Stimulated activated CD8-positive, alpha-beta memory T cell treated with anti-CD3 and anti-CD28 coated beads, Interleukin-2, amount 100 ng/mL, for 48 hours (primary cell): ENCODE results near the gene TPCN2.
"Not testable (repeated sequence)": the region's sequence is repeated elsewhere in the genome, so short reads cannot be mapped to it uniquely, and the experiment has no call there.

Experiments
- DNase-seq, 2 donors: peaks; one replicate each; pipeline ENCODE4 v3.0.0-alpha.2; 2020; ENCODE audit warnings: low read depth in 2 of 2

TPCN2 gene

DNA sequence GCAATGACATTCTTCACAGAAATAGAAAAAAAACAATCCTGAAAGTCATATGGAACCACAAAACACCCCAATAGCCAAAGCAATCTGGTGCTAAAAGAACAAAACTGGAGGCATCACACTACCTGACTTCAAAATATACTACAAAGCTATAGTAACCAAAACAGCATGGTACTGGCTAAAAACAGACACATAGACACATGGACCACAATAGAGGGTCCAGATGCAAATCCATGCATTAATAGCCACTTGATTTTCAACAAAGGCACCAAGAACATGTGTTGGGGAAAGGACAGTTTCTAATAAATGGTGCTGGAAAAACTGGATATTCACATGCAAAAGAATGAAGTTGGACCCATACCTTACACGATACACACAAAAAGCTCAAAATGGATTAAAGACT is 79.2 kb downstream of the TPCN2 start:
- no peak for DNase-seq

DNA sequence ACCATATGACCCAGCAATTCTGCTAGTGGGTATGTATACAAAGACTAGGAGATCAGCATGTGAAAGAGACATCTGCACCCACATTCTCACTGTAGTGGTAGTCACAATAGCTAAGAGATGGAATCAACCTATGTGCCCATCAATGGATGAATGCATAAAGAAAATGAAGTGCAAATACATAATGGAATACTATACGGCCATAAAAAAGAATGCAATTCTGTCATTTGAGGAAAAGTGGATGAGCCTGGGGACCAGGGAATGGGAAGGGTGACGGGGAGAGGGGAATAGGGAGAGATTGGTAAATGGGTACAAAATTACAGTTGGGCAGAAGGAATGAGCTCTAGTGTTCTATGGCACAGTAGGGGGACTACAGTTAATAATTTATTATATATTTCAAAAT is 80.3 kb downstream of the TPCN2 start:
- DNase-seq: no peak

DNA sequence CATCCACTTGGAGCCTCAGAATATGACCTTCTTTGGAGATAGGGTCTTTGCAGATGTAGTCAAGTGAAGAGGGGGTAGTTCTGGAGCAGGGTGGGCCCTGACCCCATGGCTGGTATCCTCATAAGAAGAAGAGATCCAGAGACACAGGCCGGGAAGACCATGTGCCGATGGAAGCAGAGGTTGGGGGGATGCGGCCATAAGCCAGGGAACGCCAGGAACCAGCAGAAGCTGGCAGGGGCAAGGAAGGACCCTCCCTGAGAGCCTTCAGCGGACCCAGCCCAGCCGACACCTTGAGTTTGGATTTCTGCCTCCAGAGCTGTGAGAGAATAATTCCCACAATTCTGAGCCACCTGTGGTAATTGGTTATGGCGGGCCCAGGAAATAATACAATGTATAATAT is 80.9 kb downstream of the TPCN2 start:
- no peak for DNase-seq

DNA sequence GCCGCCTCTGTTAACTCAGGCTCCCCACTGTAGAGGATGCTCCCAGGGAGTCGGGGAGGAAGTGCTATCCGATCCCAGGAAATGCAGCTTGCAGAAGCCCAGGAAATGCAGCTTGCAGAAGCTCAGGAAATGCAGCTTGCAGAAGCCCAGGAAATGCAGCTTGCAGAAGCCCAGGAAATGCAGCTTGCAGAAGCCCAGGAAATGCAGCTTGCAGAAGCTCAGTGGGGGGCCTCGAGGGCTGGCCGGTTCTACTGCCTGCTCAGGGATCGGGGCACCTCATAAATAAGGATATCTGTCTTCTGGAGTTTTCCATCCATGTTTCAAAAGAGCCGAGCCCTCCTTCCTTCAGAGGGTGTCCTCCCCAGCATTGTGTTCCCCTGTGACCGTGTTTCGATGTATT is 81.9 kb downstream of the TPCN2 start:
- no peak for DNase-seq

DNA sequence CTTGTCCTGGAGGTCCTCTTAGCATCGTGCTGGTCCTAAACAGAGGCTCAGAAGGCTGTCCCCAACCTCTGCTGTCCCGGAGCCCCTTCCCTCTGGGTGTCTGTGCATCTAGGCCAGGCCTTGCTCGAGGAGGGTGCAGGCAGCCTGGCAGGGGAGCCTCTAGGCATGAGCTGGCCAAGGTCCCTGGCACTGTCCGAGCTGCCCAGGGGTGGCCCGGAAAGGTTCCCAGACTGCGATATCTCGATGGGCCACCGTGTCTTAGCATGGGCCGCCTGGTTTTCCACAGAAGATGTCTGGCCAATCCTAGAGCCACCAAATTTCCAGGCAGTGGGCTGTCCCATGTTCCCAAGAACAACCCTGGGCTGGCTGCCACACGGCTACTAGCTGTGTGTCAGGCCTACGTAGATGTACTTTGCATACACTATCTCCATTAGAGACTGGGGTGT is 82.4 kb downstream of the TPCN2 start:
- no peak for DNase-seq

DNA sequence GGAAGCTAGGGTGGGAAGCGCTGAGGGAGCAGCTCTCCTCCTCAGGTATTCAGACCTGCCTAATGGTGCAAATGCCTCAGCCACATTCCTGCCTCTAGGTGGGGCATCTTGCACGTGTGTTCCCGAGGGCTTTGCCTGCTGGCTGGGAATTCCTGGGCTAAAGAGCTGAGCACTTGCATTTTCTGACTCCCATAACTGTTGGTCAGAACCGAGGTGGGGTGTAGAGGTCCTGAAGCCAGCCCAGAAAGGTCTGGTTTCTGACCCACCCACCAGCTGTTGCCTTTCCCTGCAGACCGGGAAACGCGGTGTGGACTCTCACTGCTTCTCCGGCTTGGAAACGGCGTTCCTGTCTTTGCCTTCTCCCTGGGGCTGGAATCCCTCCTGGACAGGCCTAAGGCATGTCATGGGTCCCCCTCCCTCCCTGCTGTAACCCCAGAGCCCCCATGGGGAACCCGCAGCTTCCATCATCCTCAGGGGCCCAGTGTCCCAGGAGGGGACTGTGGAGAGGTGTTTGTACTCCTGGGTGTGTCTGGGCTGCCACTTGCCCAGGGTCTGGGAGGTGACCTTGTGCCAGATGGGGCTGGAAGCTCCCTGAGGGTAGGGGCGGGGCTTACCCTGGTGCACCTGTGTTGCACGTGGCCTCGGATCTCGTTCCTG is 83.0 kb downstream of the TPCN2 start:
- no peak for DNase-seq

DNA sequence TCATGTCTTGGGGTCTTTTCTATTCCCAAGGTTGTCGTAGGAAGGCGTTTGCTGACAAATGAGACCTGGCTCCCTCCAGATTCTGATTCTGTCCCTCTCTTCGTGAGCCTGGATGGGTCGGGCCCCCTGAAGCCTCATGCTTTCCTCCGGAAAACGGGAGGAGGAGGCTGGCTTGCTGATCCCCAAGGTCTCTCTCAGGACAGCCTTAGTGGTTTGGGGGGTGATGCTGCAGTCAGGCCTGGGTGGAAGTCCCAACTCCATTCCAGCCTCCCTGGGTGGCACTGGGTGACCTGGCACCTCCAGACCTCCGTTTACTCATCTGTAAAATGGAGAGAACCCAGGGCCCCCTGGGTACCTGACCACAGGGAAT is 83.6 kb downstream of the TPCN2 start:
- DNase-seq: no peak

DNA sequence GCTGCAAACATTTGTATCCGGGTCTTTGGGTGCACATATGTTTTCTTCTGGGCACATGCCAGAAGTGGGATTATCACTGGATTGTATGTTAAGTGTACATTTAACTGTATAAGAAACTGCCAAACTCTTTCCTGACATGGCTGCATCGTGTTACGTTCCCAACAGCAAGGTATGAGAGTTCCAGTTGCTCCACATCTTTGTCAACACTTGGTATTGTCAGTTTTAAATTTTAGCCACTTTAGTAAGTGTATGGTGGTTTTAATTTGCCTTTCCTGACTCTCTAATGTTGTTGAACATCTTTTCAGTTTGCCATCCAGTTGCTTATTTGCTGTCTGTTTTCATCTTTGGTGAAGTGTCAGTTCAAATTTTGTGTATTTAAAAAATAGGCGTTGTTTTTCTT is 84.5 kb downstream of the TPCN2 start:
- no peak for DNase-seq

DNA sequence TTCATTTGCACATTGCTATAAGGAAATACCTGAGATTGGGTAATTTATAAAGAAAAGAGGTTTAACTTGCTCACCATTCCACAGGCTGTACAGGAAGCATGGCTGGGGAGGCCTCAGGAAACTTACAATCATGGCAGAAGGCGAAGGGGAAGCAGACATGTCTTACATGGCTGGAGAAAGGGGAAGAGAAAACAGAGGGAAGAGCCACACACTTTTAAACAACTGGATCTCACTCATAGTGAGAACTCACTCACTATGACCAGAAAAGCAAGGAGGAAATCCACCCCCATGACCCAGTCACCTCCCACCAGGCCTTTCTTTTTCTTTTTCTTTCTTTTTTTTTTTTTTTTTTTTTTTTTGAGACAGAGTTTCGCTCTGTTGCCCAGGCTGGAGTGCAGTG is 85.5 kb downstream of the TPCN2 start:
- DNase-seq: not testable (repeated sequence)

DNA sequence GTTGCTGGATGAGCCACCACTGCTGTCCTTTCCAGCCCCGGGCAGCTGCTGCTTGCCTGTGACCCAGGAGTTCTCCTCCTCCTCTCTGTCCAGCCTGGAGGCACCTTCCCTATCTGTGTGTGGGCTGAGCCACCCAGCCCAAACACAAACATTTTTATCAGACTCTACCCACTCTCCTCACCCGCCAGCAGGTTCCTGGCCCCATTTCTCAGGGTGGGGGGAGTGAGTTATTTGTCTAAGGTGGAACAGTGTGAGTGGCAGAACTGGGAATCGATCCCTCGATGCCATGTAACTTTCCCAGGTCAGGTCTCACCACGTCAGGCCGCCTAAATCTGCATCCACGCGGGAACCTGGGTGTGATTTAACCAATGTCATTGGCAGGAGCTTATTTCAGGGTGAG is 86.2 kb downstream of the TPCN2 start:
- no peak for DNase-seq

DNA sequence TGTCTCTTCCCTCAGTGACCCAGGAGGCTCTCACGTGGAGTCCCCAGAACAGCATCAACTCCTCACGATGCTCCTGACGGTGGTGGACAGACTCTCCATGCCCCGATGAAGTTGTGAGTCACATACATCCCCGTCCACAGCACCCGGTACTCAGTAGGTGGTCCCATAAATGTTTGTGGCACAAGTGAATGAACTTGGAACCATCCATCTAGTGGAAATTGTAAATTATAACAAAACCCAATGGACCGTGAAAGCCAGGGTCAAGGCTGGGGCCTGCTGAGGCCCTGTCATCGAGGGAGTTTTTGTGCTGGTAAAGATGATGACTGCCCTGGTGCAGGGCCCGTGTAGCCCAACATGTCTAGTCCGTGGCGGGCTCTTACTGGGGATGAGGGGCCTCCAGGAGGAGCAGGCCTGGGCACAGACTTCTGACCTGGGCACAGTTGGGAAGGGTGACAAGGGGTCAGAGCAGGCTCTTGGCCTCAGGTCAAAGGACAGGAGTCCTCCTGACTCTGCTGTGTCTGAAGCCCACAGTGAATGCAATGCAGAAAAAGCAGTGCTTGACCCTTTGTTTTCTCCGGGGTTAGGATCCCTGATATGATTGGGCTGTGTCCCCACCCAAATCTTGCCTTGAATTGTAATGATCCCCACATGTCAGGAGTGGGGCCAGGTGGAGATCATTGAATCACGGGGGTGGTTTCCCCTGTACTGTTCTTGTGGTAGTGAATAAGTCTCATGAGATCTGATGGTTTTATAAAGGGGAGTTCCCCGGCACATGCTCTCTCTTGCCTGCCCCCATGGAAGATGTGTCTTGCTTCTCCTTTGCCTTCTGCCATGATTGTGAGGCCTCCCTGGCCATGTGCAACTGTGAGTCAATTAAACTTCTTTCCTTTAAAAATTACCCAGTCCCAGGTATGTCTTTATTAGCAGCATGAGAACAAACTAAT is 87.0 kb downstream of the TPCN2 start:
- DNase-seq: no peak

DNA sequence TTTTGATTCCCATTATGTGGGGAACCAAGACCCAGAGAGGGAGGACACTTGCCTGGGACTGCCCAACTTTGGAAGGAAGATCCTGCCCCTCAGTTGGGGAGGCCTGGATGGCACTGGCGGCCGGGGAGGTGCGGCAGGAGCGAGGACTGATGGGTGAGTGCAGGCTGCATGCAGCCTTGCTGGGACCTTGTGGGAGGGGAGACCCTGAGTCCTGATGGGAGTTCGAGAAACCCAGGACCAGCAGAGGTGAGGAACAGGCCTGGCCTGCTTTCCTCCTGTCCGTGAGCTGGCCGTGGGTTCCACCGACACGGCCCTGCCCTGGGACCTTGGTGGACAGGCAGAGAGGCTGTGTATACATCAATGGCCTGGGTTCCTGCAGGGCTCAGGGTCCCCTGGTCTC is 87.7 kb downstream of the TPCN2 start:
- no peak for DNase-seq

DNA sequence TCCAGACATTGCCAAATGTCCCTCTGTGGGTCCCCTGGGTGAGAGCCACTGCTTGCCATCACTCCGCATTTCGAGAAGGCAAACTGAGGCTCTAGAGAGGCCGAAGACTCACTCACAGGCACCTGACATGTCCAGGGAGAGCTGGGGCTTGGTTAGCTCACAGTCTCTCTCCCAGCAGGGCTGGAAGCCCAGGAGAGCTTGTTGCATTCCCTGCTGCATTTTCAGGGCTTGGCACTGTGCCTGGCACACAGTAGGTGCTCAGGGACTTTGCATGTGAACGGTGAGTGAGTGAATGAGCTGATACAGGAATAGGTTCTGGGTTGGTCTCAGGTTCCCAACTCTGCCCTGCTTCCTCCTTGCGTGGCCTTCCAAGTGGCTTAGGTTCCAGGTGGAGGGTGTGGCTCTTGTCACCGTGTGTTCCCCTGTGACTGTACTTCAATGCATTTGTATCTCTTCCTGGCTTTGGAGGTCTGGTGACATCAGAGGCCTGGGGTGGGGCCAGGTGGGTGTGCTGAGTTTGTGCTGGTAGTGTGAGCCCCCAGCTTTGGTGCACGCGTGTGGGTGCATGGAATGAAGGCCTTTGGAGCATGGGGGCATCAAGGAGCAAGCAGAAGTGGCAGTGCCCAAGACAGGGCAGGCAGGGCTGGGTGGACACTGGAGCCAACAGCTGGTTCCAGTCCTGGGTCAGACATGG is 88.6 kb downstream of the TPCN2 start:
- DNase-seq: no peak

DNA sequence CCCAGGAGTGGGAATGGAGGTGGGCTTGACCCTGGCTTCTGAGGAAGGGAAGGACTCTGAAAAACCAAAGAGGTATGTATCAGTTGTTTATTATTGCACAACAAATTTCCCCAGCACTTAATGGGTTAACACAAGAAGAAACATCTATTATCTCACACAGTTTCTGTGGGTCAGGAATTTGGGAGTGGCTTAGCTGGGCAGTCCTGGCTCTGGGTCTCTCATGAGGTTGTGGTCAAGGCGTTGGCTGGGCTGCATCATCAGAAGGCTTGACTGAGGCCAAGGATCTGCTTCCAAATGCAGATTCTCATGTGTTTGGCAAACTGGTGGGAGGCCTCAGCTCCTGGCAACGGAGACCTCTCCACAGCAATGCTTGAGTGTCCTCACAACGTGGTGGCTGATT is 89.5 kb downstream of the TPCN2 start:
- no peak for DNase-seq

DNA sequence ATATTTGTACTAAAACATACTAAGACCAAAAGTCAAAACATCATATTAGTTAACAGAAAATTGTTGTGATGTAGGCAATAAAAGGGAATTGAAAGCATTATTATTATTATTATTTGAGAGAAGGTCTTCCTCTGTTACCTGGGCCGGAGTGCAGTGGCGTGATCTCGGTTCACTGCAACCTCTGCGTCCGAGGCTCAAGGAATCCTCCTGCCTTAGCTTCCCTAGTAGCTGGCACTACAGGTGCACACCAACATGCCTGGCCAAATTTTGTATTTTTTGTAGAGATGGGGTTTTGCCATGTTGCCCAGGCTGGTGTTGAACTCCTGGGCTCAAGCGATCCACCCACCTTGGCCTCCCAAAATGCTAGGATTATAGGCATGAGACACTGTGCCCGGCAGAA is 91.4 kb downstream of the TPCN2 start:
- not testable (repeated sequence) for DNase-seq

DNA sequence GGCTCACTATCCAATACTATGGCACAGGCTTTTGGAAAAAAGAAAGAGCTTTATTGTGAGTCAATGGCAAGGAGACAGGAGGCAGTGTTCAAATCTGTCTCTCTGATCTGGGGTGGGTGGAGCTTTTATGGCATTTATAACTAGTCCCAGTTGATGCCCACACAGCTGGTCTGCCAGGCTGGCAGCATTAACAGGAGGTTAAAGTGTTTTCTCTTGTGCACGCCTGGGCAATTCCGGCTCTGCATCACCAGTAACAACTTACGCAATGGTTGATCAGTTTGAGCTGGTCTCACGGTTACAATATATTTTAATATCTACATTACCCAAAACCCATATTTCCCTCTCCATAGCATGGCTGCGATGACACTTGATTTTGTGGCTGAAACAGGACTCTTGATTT is 91.9 kb downstream of the TPCN2 start:
- no peak for DNase-seq

DNA sequence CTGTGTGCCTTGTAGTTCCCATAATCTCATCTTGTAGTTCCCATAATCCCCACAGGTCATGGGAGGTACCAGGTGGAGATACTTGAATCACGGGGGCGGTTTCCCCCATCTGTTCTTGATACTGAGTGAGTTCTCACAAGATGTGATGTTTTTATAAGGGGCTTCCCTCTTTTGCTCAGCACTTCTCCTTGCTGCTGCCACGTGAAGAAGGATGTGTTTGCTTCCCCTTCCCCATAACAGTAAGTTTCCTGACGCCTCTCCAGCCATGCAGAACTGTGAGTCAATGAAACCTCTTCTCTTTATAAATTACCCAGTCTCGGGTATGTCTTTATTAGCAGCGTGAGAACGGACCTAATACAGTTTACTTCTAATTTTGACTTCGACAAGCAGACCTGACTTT is 93.0 kb downstream of the TPCN2 start:
- no peak for DNase-seq

DNA sequence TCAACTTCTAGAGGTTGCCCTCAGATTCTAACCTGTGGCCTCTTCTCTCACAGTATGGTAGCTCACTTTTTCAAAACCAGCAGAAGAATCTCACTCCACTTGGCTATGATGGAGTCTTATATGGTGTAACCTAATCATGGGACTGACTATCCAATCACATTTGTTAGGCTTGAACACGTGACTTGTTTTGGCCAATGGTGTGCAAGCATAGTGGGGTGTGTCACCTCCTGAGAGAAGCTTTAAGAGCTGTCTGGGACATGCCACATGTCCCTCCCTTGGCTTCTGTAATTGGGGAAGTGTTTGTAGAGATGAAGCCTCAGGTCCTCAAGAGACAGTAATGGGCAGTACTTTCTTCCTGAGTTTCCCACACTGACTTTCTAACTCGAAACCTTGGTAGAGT is 94.2 kb downstream of the TPCN2 start:
- no peak for DNase-seq

DNA sequence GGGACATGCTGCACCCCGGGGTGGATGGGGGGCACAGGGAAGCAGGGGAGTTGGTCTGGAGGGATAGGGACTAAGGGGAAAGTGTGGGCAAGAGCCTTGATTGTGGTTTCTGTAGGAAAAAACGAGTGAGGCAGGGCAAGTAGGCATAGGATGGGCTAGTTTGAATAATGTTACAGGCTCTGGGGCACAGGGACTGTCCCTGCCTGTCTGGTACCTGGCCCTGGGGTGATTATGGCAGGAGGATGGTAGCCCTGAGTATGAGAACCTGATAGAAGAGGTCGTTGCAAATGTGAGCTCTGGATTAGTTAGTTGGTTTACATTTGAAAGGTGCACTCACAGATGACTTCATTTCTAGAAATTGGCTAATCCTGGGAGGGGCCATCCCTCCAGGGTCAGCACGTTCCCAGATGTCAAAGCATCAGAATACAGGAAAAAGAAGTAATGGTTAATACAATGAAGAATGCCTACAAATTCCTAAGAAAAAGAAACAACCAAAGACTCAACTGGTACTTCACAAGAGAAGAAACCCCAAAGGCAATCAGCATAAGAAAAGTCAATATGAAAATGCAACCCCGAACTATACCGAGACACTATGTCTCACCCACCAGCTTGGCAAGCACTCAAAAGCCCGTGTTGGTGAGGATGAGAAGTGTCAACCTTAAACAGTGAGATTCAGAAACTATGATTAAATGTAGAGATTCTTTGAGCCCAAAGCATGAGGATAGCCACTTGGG is 95.8 kb downstream of the TPCN2 start:
- no peak for DNase-seq

DNA sequence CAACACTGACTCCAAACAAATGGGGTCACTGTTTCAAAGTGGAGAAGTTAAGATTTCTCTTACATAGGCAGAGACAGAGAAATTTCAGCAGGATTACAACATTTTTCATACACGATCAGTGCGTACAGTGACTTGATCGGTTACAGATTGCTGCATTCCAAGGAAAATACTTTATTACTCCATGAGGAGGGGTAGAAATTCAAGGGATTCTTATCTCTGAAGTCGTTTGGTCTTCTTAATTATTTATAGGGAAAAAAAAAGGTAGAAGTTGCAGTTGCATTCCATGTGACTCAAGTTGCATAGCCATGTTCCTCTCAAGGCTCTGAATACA is 96.3 kb downstream of the TPCN2 start:
- DNase-seq: no peak

DNA sequence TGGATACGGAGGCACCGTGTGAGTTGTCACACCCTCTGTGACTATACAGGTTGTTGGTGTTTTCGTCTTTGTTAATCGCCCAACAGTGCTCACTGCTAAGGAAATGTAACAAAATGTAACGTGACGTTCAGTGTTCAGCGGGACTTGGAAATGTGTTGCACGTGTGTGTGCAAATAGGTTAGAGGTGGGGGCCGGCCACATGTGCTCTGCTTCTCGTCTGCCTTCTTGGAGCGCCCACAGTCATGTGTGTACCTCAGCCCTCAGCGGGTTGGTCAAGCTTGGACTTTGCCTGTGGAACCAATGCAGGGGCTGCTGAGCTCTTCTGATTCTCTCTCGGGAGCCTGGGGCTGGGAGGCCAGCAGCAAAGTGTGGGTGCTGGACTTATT is 99.6 kb downstream of the TPCN2 start:
- DNase-seq: no peak

DNA sequence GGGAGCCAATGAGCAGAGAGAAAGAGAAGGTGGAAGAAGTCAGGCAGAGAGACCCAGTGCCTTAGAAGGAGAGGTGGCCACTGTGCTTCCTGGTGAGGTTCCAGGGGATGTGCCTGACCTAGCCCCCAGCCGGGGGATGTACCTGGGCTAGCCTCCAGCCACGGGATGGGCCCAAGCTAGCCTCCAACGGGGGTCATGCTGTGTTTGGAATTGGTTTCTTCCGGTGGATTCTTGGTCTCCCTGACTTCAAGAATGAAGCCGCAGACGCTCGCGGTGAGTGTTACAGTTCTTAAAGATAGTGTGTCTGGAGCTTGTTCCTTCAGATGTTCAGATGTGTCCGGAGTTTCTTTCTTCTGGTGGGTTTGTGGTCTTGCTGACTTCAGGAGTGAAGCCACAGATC is 100.1 kb downstream of the TPCN2 start:
- DNase-seq: no peak
